ENCODE data around the gene DNAJB8.
A peak's percentile ranks its signal among the peaks of the same experiment; 100 is the strongest.

Gene DNAJB8

DNA sequence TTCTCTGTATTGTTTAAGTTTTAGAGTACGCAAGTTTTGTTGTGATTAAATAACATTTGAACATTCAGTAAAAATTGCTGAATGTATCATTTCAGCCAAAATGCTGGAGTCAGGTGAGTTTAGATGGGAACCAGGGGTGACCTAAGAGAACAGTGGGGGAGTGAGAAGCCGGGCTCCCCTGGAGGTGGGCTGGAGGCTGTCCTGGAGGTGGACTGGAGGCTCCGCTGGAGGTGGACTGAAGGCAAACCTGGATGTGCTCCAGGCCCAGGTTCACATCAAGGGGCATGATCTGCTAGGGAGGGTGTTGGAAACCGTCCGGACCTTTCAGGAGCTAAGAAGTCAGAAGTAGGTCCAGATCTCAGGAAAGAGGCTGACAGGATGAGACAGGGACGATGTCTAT, 23.7 kb downstream of the DNAJB8 start:
- no peak for DNase-seq

DNA sequence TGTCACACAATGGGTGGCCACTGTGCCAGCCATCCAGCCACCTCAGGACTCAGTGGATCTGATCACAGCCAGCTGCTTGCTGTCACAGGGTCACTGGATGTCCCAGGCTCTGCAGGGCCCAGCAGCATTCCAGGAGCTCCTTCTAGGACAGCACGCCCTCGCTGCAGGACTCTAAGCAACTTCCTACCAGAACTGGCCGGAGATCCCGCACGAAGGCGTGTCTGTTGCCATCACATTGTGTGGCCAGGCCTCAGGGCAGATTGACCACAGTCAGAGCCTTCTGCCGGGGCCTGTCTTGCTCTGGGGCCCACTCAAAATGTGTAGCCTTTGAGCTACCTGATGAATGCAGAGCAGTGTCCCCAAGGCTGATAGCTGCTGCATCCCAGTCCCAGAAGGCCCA, 24.6 kb downstream of the DNAJB8 start:
- no peak for DNase-seq

DNA sequence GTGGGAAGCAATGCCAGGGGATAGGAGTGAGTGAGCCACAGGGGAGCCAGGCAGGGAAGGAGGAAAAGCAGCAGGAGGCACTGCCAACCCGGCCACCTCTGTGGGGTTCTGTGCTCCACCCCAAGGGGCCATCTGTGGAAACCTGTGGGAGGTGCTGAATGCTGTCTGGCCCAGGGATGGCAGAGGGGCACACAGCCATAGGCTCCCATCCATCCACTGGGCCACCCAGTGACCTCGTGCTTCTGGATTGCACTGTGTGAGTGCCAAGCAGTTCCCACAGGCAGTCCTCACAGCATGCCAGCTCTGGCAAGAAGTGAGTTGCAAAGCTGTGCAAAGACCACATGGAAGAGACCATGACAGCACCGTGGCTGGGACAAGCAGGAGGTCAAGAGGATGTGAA, 27.5 kb downstream of the DNAJB8 start:
- DNase-seq: no peak

DNA sequence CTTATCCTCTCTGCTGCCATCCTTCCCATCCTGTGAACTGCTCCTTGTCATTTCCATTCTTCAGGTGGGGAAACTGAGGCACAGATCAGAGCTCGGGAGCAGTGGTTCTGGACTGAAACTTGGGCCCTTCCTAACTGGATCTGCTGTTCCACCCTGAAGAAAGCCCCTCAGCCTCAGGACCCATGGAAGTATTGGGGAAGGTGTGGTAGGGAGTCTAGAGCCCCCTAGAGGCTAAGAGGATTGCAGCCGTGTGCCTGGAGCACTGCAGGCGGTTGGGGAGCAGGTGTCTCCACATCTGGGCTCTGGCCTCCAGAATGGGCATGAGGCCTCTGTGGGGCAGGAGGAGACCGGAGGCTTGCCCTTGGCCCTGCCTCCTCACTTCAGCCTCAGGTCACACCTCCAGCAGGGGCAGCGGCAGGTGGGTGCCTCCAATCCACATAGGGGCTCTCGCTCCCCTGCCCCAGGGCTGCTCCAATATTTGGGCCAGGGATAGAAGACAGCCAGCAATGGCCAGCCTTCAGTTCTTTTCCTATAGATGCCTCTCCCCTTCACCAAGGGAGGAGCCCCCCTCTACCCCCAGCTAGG, 28.1 kb downstream of the DNAJB8 start:
- no peak for DNase-seq

DNA sequence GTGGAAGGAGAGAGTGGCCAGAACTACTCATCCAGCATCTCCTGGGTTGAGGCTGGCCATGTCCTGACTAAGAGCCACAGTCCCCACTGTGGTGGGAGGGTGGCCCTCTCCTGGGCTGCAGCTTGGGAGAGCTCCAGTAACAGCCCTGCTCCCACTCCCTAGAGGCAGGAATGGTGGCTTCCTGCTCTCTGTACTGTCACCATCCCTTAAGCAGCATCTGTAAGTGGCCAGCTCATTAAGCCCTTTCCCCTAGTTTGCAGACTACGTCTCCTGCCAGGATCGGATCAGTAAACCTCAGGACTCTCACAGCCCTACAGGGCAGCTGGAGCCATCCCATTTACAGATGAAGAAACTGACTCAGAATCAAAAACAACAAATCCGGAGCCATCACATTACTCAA, 30.5 kb downstream of the DNAJB8 start:
- no peak for DNase-seq

DNA sequence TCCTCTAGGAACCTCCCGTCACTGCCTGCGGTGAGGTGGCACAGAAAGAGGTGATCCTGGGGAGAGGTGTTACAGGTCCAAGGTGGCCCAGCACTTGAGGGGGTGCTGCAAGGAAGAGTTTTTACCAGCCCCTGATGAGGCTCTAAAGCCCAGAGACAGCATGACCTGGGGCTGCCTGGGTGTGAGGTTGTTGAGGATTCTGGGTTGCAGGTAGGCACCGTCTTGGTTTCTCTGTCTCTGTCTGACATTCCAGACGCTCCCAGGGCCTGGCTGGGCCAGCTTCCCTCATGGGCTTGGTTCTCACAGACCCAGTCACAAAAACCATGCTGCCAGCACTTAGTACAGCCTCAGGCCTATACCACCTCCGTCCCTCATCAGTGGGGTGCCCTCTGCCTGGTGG, 31.1 kb downstream of the DNAJB8 start:
- DNase-seq: no peak

DNA sequence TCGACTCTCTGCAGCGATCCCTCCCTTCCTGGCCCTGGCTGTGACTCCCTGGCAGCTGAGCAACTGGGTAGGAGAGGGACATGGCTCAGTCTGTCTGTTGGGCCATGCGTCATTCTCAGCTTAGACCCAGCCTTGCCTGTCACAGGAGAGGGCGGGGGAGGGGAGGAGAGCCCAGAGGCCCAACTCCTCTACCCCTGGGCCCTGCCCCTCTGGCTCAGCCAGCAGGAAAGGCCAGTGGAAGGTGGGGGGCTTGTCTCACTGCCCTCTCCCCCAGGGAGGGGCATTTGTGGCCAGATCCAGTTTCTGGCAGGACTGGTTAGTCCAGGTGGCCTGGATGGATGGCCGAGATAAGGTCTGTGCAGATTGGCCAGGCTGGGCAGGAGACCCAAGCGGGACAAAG, 31.6 kb downstream of the DNAJB8 start:
- no peak for DNase-seq

DNA sequence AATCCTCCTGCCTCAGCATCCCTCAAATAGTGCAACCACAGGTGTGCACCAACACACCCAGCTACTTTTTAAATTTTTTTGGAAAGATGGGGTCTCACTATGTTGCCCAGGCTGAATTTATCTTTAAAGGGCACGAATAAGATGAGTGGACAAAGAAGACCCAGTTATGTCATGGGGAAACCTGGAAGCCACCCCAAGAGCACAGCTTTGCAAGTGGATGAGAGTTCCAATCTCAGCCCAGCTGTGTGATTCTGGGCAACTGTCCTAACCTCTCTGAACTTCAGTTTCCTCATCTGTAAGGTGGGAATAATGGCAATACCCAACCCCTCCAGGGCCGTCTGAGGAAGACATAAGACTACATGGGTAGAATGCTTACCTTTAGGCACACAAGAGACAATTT, 32.2 kb downstream of the DNAJB8 start:
- DNase-seq: no peak

DNA sequence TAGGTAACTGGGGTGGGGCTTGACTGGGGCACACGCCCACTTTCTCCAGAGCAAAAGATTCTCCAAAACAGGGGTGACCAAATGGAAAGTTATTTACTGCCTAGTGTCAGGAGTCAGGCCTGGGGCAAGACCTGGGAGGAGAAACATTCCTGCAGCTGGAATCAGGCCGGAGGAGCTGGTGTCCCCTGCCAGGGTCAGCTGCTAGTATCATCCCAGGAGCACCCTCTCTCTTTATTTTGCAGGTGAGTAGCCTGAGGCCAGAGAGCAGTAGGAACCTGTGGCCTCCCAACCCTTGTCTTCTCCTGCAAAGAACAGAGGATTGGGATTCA, 32.9 kb downstream of the DNAJB8 start:
- DNase-seq: no peak

DNA sequence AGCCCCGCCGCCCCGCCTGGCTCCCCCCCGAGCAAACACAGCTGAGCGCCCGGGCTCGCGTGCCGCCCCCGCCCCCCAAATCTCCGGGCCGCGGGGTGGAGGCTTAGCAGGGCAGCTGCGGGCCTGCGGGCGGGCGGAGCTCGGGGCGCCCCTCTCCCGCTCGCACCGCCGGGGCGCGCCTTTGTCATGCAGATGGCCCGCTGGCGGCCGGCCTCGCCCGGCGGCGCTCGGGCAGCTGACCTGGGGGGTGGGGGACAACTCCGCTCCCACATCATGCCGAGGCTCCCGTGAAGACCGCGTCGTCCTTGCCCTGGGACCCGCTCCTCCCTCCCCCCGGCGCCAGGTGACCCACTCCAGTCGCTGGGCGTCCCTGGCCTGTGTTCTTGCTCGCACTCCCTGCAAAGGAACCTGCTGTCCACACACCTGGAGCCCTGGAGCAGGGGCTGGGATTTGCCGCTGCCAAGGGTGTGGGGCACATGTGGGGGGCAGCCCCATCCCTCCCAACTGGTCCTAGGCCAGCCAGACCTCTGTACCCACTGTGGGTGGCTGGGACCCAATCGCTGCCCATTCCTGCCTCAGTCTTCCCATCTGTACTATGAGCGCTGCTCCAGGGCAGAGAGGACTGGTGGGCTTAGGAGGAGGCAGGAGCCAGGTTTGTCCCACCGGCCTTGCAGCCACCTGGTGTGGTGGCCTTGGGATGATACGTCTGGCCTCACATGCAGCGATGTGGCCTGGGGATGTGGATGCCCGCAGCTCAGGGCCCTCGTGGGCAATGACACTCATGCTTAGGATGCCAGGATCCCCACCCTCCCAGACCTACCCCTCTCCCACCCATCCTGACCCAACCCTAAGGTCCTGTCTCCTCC, 33.5 kb downstream of the DNAJB8 start:
- DNase-seq: no peak

DNA sequence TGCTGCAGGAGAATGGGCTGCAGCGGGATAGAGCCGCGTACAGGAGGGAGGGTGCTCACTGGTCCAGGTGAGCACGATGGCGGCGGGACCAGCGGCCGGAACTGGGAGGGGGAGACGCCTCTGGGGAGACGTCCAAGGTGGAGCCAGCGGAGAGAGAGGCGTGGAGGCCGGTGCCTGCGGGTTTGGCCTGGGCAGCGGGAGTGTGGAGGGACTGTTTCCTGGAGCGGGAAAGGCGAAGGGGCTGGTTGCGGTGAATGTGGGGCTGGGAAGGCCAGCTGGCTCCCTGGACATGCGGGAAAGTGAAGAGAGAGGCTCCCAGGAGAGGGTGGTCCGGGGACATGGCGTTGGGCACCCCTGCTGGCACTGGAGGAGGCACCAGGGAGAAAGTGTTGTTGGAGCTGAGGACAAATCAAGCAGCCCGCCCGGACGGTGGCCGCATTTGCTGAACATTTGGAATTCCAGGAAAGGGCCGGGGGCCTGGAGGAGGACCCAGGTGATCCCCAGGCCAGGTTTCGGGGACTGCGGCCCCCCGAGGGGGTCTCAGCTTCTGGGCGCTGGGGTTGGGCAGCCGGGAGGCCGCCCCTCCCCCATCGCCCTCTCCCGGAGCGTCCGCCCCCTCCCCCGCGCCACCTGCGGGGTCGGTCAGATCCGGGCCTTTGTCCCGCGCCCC, 34.3 kb downstream of the DNAJB8 start:
- DNase-seq: no peak

DNA sequence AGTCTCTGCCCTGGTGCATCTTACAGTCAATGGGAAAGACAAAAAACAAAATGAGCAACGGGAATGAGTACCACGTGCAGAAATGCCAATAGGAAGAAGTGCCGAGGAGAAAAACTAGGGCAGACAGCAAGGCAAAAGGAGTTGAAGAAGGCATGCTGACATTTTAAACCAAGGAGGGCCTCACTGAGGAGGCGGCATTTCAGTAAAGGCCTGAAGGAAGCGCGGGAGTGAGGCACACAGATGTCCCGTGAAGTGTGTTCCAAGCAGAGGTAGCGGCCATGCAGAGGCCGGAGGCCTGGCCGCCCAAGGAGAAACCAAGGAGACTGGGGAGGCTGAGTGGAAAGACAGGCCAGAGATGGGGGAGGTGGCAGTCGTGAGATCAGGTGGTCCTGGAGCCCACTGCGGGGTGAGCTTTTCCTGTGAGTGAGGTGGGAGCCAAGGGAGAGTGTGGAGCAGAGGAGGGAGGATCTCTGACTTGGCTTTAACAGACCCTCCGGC, 34.8 kb downstream of the DNAJB8 start:
- DNase-seq: no peak

DNA sequence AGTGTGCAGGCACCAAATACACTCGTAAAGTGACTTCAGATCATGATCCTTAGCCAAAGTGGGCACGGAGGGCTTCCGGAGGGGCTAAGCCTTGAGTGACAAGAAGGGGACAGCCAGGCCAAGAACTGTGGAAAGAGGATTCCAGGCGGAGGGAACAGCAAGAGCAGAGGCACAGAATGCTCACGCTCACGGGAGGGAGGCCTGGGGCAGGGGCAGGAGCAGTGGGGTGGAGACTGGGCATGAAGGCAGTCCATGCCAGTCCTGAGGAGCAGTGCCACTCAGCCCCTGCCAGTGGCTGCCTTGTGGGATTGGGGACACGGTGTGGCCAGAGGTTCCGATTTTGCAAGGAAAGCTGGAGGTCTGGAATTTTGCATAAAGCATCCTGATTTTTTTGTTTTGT, 36.0 kb downstream of the DNAJB8 start:
- DNase-seq: no peak

DNA sequence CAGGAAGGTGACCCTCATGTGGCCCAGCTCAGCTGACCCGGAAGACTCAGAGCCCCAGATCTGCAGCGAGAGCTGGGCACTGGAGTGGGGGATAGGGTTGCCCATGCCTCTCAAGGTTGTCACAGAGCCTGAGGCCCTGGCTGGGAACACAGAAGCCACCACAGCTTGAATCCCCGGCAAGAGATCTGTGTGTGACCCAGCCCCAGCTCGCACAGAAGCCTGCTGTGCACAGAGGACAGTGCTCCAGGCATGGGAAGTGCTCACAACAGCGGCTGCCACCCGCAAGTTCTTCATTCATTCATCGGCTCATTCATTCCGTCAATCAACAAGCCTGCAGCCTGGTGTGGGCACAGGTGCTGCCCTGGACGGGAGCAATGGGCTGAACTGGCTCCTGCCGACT, 36.4 kb downstream of the DNAJB8 start:
- DNase-seq: no peak

DNA sequence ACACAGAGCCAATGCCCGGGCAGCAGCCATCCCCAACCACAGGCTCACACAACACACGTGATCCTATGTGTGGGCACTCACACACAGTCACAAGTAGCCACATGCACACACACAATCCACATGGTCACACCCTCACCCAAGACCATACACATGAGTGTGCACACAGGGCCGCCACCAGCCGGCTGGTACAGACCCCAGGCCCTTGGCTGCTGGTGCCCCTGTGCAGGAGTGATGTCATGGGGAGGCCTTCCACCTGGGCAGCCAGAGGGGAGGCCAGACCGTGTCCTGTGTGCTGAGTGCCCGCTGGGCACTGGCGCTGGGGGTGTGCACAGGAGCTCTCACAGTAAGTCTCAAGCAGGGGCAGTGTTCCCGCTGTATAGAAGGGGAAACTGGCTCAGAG, 36.9 kb downstream of the DNAJB8 start:
- DNase-seq: no peak

DNA sequence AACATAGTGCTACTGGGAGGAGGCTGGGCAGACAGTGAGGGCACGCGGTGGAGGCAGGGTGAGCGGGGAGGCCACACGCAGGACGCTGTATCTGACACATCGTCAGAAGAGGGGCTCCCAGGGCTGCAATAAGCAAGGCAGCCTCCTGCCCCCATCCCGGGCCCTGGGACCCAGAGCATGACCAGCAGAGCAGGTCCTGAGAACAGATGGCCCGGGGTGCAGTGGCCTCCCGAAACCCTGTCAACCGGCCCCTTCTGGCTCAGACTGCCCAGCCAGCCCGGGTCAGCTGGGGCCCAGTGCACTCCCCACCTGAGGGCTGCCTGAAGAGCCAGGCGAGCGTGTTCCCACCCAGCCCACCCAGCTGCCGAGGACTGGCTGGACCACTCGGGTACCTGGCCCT, 37.4 kb downstream of the DNAJB8 start:
- no peak for DNase-seq

DNA sequence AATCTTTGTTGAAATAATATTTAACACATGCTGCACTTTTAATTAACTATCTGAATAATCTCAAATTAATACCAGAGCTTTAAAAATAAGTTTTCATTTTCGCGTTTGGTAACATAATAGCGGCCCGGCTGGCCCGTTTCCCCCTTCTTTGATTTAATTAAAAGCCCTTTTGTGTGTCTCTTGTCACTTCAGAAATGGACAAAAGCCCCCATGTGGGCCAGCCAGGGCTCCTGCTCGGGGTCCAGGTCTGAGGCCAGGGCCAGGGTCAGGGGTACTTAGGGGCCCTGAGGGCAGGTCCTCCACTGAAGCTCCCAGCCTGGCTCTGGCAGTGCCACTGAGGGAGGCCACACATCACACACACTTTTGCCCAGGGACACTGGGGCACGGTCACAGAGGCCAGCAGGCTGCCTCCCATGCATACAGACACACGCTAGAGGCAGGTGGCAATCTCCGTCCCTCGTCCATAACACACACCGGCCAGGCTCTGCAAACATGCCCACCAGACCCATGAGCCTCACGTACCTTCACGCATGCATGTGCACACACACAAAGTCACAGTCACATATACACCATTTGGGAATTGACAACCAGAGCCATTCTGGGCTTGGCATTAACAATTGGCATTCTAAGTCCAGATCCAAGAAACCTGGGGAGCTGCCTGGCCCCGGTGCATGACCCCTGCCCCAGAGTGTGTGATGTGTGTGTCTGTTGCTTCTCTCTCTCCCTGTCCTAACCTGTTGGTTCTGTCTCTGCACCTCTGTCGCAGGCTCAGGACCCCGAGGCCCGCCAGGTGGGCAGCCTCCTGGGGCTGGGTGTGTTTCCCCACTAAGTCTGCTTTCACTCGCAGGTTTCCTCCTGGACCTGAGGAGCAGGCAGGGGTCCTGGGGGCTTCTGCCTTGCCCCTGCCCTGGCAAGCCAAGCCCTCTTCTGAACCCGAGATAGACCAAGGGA, 38.5 kb downstream of the DNAJB8 start:
- DNase-seq: no peak

DNA sequence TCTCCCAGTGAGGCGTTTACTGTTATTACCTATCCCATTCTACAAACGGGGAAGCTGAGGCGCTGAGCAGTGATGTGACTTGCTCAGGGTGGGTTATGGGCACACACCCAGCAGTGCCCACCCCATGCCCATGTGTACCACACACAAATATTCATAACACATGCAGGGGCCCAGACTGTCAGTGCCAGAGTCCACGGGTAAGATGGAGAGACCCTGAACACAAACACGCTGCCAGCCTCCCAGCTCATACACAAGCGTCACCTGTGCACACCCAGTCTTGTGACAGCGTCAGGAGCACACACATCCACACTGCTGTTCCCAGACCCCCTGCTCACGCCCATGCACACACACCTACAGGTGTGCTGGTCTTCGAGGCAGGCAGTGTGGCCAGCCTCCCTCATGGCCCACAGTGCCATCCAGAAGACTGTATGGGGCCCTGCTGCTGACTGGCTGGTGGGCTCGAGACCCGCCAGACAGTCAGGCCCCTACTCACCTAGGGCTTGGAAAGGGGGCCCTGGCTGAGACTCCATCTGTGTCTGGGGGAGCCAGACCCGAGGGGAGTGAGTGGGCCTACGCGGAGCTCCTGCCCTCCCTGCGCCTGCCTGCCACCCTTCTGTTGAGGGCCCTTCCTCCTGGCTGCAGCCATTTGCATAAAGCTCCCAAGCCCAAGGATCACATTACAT, 39.4 kb downstream of the DNAJB8 start:
- no peak for DNase-seq

DNA sequence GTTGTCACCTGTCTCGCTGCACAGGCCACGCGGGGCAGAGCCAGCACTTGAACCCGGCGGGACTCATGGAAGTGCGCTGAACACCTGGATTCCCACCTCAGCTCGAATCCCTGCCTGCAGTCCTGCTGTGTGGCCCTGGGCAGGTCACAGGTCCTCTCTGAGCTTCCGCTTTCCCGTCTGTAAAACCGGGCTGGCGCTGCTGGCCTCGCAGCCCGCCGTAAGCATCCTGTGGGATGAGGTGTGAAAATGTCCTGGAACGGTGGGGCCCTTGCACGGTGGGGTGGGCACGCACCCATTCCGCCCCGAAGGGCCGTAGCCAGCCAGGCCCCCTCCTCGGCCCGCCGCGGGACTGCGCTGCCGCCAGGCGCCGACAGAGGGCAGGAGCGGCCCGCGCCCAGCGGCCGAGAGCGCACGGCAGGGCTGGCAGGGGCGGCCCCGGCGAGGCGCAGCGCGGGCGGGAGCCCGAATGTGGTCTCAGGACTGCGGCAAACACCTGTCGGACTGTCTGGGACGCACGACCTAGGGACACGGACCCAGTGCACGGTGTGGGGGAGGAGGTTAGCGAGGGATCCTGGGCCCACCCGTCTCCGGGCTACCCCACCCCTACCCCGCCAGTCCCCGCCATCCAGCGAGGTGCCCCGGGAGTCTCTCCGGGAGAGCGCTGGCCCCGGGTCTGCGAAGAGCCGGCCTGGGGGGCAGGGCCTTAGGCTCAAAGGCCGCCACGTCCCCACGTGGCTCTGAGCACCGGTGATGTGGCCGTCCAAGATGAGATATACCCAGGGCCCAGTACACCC, 40.4 kb downstream of the DNAJB8 start:
- peak; percentile 54 to 60 for DNase-seq

DNA sequence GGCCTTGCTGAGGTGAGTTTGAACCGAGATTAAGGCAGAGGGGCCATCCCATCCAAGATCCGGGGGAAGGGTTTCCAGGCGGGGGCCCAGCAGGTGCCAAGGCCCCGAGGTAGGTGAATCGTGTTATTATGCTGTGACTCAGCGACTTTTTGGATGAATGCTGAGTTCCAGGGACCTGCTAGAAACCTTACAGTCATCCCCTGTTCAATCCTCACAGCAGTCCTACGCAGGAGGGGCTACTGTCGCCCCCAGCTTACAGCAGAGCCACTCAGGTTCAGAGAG, 40.9 kb downstream of the DNAJB8 start:
- no peak for DNase-seq

DNA sequence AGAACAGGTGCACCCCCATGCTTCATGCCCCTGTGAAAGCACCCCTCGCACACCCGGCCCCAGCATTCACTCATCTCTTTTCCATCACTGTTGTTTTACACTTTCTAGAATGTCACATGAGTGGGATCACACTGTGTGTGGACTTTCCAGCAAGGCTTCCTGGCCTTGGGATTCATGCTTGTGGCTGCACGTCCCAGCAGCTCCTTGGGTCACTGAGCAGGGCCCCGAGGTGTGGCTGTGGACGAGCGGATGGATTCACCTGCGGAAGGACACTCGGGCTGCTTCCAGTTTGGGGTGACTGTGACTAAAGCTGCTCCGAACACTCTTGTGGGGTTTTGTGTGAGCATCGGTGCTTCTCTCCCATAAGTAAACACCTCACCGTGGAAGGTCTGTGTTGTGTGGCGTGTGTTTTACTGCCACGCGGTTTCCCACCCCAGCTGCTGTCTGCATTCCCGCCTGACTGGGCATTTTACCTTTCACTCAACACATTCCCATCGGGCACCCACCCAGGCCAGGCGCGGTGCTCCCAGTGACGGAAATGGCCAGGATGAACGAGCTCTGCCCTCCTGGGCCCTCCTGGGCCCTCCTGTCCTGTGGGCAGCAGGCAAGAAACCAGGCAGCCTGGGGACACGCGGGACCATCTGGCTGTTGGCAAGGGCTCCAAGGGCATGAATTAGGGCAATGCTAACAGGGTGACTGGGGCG, 41.4 kb downstream of the DNAJB8 start:
- DNase-seq: no peak
